Retinal pigment epithelial cell (primary cell): ENCODE measurements around the gene PNPLA5.
A peak's percentile ranks its signal among the peaks of the same experiment; 100 is the strongest.
"Not testable (repeated sequence)": the region's sequence is repeated elsewhere in the genome, so short reads cannot be mapped to it uniquely, and the experiment has no call there.

ENCODE experiments used
- DNase-seq: peaks from one replicate; pipeline ENCODE4 v3.0.0-alpha.2; 2010; ENCODE audit warnings: low read depth
- H3K4me3 ChIP-seq: 2 replicates; pipeline ENCODE4 v1.5.1; 2011; ENCODE audit warnings: mild to moderate bottlenecking, low read length, control low read depth, moderate library complexity
- TF ChIP-seq, protein P1 (sequence below): conservative IDR thresholded peaks from 2 replicates; pipeline ENCODE4 v1.5.1; 2011; ENCODE audit warnings: low read depth, low read length, control low read depth, inconsistent platforms

Gene PNPLA5

GRCh38 chr22:43919106-43919973, 27.5 kb upstream of the PNPLA5 start:
- TF ChIP-seq, protein P1, sequence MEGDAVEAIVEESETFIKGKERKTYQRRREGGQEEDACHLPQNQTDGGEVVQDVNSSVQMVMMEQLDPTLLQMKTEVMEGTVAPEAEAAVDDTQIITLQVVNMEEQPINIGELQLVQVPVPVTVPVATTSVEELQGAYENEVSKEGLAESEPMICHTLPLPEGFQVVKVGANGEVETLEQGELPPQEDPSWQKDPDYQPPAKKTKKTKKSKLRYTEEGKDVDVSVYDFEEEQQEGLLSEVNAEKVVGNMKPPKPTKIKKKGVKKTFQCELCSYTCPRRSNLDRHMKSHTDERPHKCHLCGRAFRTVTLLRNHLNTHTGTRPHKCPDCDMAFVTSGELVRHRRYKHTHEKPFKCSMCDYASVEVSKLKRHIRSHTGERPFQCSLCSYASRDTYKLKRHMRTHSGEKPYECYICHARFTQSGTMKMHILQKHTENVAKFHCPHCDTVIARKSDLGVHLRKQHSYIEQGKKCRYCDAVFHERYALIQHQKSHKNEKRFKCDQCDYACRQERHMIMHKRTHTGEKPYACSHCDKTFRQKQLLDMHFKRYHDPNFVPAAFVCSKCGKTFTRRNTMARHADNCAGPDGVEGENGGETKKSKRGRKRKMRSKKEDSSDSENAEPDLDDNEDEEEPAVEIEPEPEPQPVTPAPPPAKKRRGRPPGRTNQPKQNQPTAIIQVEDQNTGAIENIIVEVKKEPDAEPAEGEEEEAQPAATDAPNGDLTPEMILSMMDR, result no peak
- no peak for DNase-seq
- H3K4me3 ChIP-seq, result no peak overlapping the region

GRCh38 chr22:43917521-43917920, 25.7 kb upstream of the PNPLA5 start:
- H3K4me3 ChIP-seq, result no peak overlapping the region
- no peak for DNase-seq
- TF ChIP-seq, protein P1, result no peak

GRCh38 chr22:43911351-43911750, 19.5 kb upstream of the PNPLA5 start:
- DNase-seq, result no peak
- TF ChIP-seq, protein P1, result no peak
- no peak overlapping the region for H3K4me3 ChIP-seq

- H3K4me3 ChIP-seq, result no peak overlapping the region
- no peak for DNase-seq
- TF ChIP-seq, protein P1, result no peak
These were observed 18.4 kb upstream of the PNPLA5 start for GRCh38 chr22:43910178-43910695.

- TF ChIP-seq, protein P1, result no peak
- DNase-seq, result no peak
- H3K4me3 ChIP-seq, result no peak overlapping the region
These were observed 17.9 kb upstream of the PNPLA5 start for GRCh38 chr22:43909708-43910107.

DNA sequence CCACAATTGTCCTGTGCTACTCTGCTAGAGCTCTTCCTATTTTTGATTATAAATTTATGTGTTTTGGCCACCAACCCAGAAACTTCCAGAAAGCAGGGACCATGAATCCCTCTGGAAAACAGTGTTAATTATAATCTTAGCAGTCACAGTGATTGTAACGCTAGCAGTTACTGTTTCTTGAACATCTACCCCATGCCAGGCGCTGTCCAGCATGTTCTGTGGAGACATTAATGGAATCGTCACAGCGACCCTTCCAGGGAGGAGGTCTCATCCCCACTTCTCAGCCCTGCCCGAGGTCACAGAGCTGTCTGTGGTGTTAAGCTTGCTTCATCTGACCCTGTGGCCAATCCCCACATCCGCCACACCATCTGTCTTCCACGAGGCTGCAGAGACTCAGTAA, 13.9 kb upstream of the PNPLA5 start:
- TF ChIP-seq, protein P1, result no peak
- H3K4me3 ChIP-seq, result no peak overlapping the region
- no peak for DNase-seq

DNA sequence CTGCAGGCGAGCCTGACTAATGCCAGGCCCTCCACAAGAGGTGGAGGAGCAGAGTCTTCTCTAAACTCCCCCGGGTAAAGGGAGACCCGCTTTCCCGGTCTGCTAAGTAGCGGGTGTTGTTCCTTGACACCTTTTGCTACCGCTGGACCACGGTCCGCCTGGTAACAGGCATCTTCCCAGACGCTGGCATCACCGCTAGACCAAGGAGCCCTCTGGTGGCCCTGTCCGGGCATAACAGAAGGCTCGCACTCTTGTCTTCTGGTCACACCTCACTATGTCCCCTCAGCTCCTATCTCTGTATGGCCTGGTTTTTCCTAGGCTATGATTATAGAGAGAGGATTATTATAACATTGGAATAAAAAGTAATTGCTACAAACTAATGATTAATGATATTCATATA, 12.6 kb upstream of the PNPLA5 start:
- not testable (repeated sequence) for DNase-seq, H3K4me3 ChIP-seq
- TF ChIP-seq, protein P1, result peak; percentile 41

DNA sequence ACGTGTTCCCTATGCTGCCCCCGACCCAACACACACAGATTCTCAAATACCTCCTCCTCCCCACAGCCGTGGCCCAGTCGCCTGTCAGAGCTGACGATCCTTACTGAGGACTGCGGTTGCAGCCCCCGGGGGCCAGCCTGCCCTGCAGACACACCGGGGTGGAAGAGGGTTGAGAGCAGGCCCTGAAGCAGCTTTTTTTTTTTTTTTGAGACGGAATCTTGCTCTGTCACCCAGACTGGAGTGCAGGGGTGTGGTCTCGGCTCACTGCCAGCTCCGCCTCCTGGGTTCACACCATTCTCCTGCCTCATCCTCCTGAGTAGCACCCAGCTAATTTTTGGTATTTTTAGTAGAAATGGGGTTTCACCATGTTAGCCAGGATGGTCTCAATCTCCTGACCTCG, 11.2 kb upstream of the PNPLA5 start:
- DNase-seq, result not testable (repeated sequence)

More for the DNA sequence above, 11.2 kb upstream of the PNPLA5 start:
- H3K4me3 ChIP-seq, result not testable (repeated sequence)
